Neural progenitor cell (in vitro differentiated cells): Measurements from ENCODE around the gene PREX1. TPM values are rescaled to one million over a fixed set of nuclear protein-coding genes. Genes with fewer than 3 reads are reported as not detected.

Source experiments
- DNase-seq: peaks from one replicate; pipeline ENCODE4 v3.0.0-alpha.2; 2016; ENCODE audit warnings: low spot score
- H2AFZ ChIP-seq: fragments of 200-600 bp; sonication (generic); replicated peaks from 2 replicates; pipeline ENCODE4 v1.6.1; 2016; ENCODE audit warnings: antibody characterized with exemption
- H3F3A ChIP-seq: fragments of 200-600 bp; sonication (generic); 2 replicates; pipeline ENCODE4 v1.6.1; 2016; ENCODE audit warnings: antibody characterized with exemption, low read depth
- H3K27ac ChIP-seq: fragments of 200-600 bp; sonication (generic); 2 replicates; pipeline ENCODE4 v1.5.1; 2016; ENCODE audit warnings: mild to moderate bottlenecking
- H3K27me3 ChIP-seq: fragments of 200-600 bp; sonication (generic); 2 replicates; pipeline ENCODE4 v1.6.1; 2016; ENCODE audit warnings: mild to moderate bottlenecking, moderate library complexity
- H3K36me3 ChIP-seq: fragments of 200-600 bp; sonication (generic); 2 replicates; pipeline ENCODE4 v1.5.1; 2016
- H3K4me1 ChIP-seq: fragments of 200-600 bp; sonication (generic); 2 replicates; pipeline ENCODE4 v1.6.1; 2016; ENCODE audit warnings: mixed run types
- H3K4me2 ChIP-seq: fragments of 200-600 bp; sonication (generic); 2 replicates; pipeline ENCODE4 v1.6.1; 2016
- H3K4me3 ChIP-seq: fragments of 200-600 bp; sonication (generic); 2 replicates; pipeline ENCODE4 v1.5.1; 2016
- H3K79me2 ChIP-seq: fragments of 200-600 bp; sonication (generic); 2 replicates; pipeline ENCODE4 v1.6.1; 2016; ENCODE audit warnings: low read depth
- H3K9ac ChIP-seq: fragments of 200-600 bp; sonication (generic); 2 replicates; pipeline ENCODE4 v1.6.1; 2016
- H3K9me3 ChIP-seq: fragments of 200-600 bp; sonication (generic); 2 replicates; pipeline ENCODE4 v1.5.1; 2016; ENCODE audit warnings: low read depth
- H4K20me1 ChIP-seq: fragments of 200-600 bp; sonication (generic); 2 replicates; pipeline ENCODE4 v1.6.1; 2016; ENCODE audit warnings: low read depth
- H3K27ac Mint-ChIP-seq: 3 replicates; pipeline ENCODE4 v1.8.0; 2021; ENCODE audit warnings: mixed read lengths
- H3K27me3 Mint-ChIP-seq: 2 replicates; pipeline ENCODE4 v1.8.0; 2022; ENCODE audit warnings: low read depth, mild to moderate bottlenecking, inconsistent platforms, moderate library complexity, mixed read lengths; ENCODE audit not compliant: insufficient read depth
- H3K36me3 Mint-ChIP-seq: 3 replicates; pipeline ENCODE4 v1.8.0; 2021; ENCODE audit warnings: mixed read lengths
- H3K4me1 Mint-ChIP-seq: 3 replicates; pipeline ENCODE4 v1.8.0; 2021; ENCODE audit warnings: mixed read lengths
- H3K4me3 Mint-ChIP-seq: 3 replicates; pipeline ENCODE4 v1.8.0; 2021; ENCODE audit warnings: mild to moderate bottlenecking, moderate library complexity, mixed read lengths
- H3K9me3 Mint-ChIP-seq: 3 replicates; pipeline ENCODE4 v1.8.0; 2020; ENCODE audit warnings: mixed read lengths
- EZH2 ChIP-seq: fragments of 200-600 bp; sonication (generic); IDR thresholded peaks from 2 replicates; pipeline ENCODE4 v1.6.1; 2017; ENCODE audit warnings: antibody characterized with exemption, mild to moderate bottlenecking, moderate library complexity
- EZH2phosphoT487 ChIP-seq: fragments of 200-600 bp; sonication (generic); IDR thresholded peaks from 2 replicates; pipeline ENCODE4 v1.6.1; 2017; ENCODE audit warnings: antibody characterized with exemption
- total RNA-seq: library from RNA; depleted of rRNA; stranded (reverse); fragments of >200 nt; gene quantifications from 2 replicates; pipeline ENCODE4 v1.2.3, GENCODE V29; 2015; ENCODE audit warnings: low replicate concordance
- TF ChIP-seq, protein P1 (sequence below): fragments of 200-600 bp; sonication (generic); IDR thresholded peaks from 2 replicates; pipeline ENCODE4 v1.5.1; 2017; ENCODE audit warnings: antibody characterized with exemption, mild to moderate bottlenecking

The PREX1 gene
- total RNA-seq, 1 donor from 2014 or later, result 4.5 TPM

GRCh38 chr20:48804300-48804980 lies 23.4 kb downstream of the PREX1 start:
- Histone ChIP-seq H3K27ac (no peak overlapping the region), H3K4me2 (no peak overlapping the region), H3F3A (no peaks in the 10 kb centered on the region), H3K9me3 (no peaks in the 10 kb centered on the region), H3K36me3 (no peaks in the 10 kb centered on the region), H2AFZ (no peak overlapping the region), H4K20me1 (peaks cover under 1% of the 10 kb centered on the region), H3K79me2 (no peaks in the 10 kb centered on the region), H3K27me3 (no peaks in the 10 kb centered on the region), H3K4me3 (no peak overlapping the region), H3K4me1 (no peaks in the 10 kb centered on the region), H3K9ac (no peak overlapping the region)
- Mint-ChIP-seq H3K27me3 (peaks cover 4% of the 10 kb centered on the region), H3K4me1 (peaks cover 33% of the 10 kb centered on the region), H3K27ac (no peak overlapping the region), H3K9me3 (peaks cover 25% of the 10 kb centered on the region), H3K36me3 (peaks cover 46% of the 10 kb centered on the region), H3K4me3 (no peak overlapping the region)
- TF ChIP-seq, protein P1, sequence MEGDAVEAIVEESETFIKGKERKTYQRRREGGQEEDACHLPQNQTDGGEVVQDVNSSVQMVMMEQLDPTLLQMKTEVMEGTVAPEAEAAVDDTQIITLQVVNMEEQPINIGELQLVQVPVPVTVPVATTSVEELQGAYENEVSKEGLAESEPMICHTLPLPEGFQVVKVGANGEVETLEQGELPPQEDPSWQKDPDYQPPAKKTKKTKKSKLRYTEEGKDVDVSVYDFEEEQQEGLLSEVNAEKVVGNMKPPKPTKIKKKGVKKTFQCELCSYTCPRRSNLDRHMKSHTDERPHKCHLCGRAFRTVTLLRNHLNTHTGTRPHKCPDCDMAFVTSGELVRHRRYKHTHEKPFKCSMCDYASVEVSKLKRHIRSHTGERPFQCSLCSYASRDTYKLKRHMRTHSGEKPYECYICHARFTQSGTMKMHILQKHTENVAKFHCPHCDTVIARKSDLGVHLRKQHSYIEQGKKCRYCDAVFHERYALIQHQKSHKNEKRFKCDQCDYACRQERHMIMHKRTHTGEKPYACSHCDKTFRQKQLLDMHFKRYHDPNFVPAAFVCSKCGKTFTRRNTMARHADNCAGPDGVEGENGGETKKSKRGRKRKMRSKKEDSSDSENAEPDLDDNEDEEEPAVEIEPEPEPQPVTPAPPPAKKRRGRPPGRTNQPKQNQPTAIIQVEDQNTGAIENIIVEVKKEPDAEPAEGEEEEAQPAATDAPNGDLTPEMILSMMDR, result no peak
- TF ChIP-seq EZH2phosphoT487, result no peak
- no peak for TF ChIP-seq EZH2
- DNase-seq, result no peak

DNA sequence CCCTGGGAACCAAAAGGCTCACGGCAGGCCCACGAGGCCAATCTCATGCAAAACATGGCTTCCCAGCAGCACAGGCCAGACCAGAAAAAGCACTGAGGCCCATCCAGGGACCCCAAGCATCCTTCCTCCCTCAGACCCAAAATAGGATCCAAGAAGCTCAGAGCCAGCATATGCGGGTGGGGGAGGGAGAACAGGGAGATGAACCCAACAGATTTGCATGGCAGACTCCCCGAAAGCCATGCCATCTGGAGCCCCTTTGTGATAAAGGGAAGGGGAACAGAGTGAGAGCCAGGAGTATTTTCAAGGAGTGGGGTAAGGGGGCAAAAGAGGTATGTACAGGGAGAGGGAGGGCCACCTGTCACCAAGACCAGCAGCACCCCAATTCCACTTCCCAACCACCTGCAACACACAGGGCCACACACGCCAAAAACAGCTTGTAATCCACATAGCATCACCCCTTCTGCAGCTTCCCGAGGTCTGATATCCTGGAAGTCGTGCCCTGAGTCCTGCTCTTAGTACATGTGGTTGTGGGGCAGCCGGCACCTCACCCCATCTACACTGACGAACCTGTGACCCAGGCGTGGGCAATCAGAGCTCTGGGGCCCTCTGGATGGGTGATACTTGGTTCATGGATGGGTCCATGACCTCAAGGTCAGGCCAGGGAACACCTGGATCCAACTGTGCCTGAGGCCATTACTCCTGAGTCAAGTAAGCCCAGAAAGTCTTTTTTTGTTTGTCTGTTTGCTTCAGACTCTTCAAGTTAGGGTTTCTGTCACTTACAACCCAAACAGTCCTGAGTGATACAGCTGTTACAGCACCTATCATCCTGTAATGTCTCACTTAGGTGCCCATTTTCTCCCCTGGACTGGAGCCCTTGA lies 24.4 kb downstream of the PREX1 start:
- no peak overlapping the region for H3K4me2 ChIP-seq
- no peaks in the 10 kb centered on the region for H3K79me2 ChIP-seq
- H3K9ac ChIP-seq, result no peak overlapping the region
- DNase-seq, result no peak
- Mint-ChIP-seq H3K36me3 (peaks cover 38% of the 10 kb centered on the region), H3K4me1 (peaks cover 39% of the 10 kb centered on the region), H3K4me3 (no peak overlapping the region), H3K27me3 (peaks cover 8% of the 10 kb centered on the region), H3K9me3 (peaks cover 19% of the 10 kb centered on the region), H3K27ac (no peak overlapping the region)
- peaks cover 5% of the 10 kb centered on the region for H3K27me3 ChIP-seq
- no peaks in the 10 kb centered on the region for H3K9me3 ChIP-seq
- no peaks in the 10 kb centered on the region for H3F3A ChIP-seq
- no peaks in the 10 kb centered on the region for H3K4me1 ChIP-seq
- TF ChIP-seq EZH2phosphoT487, result no peak
- TF ChIP-seq EZH2, result no peak
- TF ChIP-seq, protein P1, result no peak
- H3K36me3 ChIP-seq, result no peaks in the 10 kb centered on the region
- H3K27ac ChIP-seq, result no peak overlapping the region
- H3K4me3 ChIP-seq, result no peak overlapping the region
- H4K20me1 ChIP-seq, result peaks cover 9% of the 10 kb centered on the region
- no peak overlapping the region for H2AFZ ChIP-seq

- H3K27me3 ChIP-seq, result peaks cover 5% of the 10 kb centered on the region
- Mint-ChIP-seq H3K27me3 (peaks cover 13% of the 10 kb centered on the region), H3K36me3 (peaks cover 32% of the 10 kb centered on the region), H3K9me3 (peaks cover 15% of the 10 kb centered on the region), H3K27ac (no peak overlapping the region), H3K4me1 (peaks cover 46% of the 10 kb centered on the region), H3K4me3 (no peak overlapping the region)
- DNase-seq, result no peak
- H3K27ac ChIP-seq, result no peak overlapping the region
- H4K20me1 ChIP-seq, result peaks cover 14% of the 10 kb centered on the region
- H3K36me3 ChIP-seq, result no peaks in the 10 kb centered on the region
- peaks cover 4% of the 10 kb centered on the region for H3F3A ChIP-seq
- H3K9ac ChIP-seq, result no peak overlapping the region
- peaks cover 5% of the 10 kb centered on the region for H3K4me1 ChIP-seq
- no peaks in the 10 kb centered on the region for H3K9me3 ChIP-seq
- no peak overlapping the region for H3K4me2 ChIP-seq
- H2AFZ ChIP-seq, result no peak overlapping the region
- H3K4me3 ChIP-seq, result no peak overlapping the region
- no peaks in the 10 kb centered on the region for H3K79me2 ChIP-seq
- TF ChIP-seq, protein P1, result no peak
- TF ChIP-seq EZH2phosphoT487 (no peak), EZH2 (no peak)
Measured at GRCh38 chr20:48802647-48803046, 25.2 kb downstream of the PREX1 start.
